GM19467 (cell line): ENCODE measurements around the gene C12orf76.
"Not testable (repeated sequence)": the region's sequence is repeated elsewhere in the genome, so short reads cannot be mapped to it uniquely, and the experiment has no call there.

Experiments used
- ATAC-seq: cut with Tn5 transposase; IDR thresholded peaks from one replicate; pipeline ENCODE4 v1.9.1; 2021; ENCODE audit warnings: mild to moderate bottlenecking, moderate library complexity; ENCODE audit not compliant: unreplicated experiment

The C12orf76 gene

GRCh38 chr12:110065540-110065939 is 17.2 kb upstream of the C12orf76 start:
- ATAC-seq: no peak

GRCh38 chr12:110062241-110062640 is 13.9 kb upstream of the C12orf76 start:
- no peak for ATAC-seq

GRCh38 chr12:110059651-110060000 is 11.3 kb upstream of the C12orf76 start:
- no peak for ATAC-seq

GRCh38 chr12:110058875-110059615 is 10.7 kb upstream of the C12orf76 start:
- ATAC-seq: no peak

GRCh38 chr12:110056643-110057042 is 8.3 kb upstream of the C12orf76 start:
- not testable (repeated sequence) for ATAC-seq

- ATAC-seq: not testable (repeated sequence)
These were observed 7.3 kb upstream of the C12orf76 start for GRCh38 chr12:110055375-110056352.

DNA sequence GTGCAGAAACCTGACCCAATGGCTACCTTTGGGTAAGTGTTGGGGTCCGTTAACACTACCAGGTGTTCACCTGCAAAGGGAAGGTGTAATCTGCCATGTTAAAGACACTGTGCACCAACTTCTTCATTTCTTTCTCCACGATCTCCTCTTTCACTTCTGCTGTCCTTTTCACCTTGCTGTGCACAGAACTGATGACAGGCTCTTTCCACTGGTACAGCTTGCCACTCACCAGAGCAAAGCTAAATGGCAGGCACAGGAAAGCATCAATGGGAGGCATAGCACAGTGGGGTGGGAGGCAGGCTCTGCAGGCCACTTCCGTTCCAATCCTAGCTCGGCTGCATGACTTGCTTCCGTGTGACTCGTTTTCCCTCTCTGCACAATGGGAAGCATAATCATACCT is 2.6 kb upstream of the C12orf76 start:
- ATAC-seq: no peak

DNA sequence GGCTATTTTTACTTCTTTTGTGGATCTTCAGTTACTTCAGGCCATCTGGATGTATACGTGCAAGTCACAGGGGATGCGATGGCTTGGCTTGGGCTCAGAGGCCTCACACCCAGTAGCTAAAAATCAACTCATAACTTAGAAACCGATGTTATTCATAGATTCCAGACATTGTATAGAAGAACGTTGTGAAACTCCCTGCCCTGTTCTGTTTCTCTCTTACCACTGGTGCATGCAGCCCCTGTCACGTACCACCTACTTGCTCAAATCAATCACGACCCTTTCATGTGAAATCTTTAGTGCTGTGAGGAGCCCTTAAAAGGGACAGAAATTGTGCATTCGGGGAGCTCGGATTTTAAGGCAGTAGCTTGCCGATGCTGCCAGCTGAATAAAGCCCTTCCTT is 1.3 kb upstream of the C12orf76 start:
- ATAC-seq: not testable (repeated sequence)

DNA sequence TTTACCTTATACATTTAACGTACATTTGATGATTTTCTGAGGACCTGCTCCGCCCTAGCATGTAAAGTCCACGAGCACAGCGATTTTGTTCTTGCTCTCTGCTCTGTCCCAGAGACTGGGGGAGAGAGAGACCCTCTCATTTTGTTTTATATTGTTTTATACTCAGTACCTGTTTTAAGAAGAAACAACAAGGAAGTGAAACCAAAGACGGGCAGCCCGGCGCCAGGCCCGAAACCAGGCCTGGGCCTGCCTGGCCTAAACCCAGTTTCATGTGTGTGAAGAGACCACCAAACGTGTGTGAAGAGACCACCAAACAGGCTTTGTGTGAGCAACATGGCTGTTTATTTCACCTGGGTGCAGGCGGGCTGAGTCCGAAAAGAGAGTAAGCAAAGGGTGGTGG is 712 bp upstream of the C12orf76 start:
- ATAC-seq: not testable (repeated sequence)

GRCh38 chr12:110047297-110047940 is 903 bp downstream of the C12orf76 start:
- ATAC-seq: no peak

- ATAC-seq: no peak
These were observed 1.7 kb downstream of the C12orf76 start for GRCh38 chr12:110046451-110047187.

GRCh38 chr12:110042264-110042663 is 6.1 kb downstream of the C12orf76 start:
- ATAC-seq: no peak

- ATAC-seq: no peak
These were observed 9.1 kb downstream of the C12orf76 start for GRCh38 chr12:110039085-110039807.

- ATAC-seq: no peak
These were observed 9.6 kb downstream of the C12orf76 start for GRCh38 chr12:110038741-110039084.

DNA sequence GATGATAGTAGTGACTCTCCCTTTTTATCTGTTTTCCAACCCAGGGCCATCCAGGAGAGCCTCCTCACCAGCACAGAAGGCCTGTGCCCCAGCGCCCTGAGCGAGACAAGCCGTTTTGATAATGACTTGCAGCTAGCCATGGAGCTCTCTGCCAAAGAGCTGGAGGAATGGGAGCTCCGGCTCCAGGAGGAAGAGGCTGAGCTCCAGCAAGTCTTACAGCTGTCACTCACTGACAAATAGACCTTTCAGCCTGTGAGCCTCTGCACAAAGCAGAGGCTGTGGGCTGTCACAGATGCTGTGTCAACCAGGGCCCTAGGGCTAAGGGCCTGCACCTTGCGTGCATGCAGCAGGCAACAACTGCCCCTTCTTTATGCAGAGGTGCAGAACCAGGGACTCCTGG is 11.0 kb downstream of the C12orf76 start:
- ATAC-seq: no peak

GRCh38 chr12:110035534-110036104 is 12.7 kb downstream of the C12orf76 start:
- no peak for ATAC-seq

GRCh38 chr12:110033888-110034287 is 14.4 kb downstream of the C12orf76 start:
- no peak for ATAC-seq

GRCh38 chr12:110029290-110029815 is 19.0 kb downstream of the C12orf76 start:
- no peak for ATAC-seq

DNA sequence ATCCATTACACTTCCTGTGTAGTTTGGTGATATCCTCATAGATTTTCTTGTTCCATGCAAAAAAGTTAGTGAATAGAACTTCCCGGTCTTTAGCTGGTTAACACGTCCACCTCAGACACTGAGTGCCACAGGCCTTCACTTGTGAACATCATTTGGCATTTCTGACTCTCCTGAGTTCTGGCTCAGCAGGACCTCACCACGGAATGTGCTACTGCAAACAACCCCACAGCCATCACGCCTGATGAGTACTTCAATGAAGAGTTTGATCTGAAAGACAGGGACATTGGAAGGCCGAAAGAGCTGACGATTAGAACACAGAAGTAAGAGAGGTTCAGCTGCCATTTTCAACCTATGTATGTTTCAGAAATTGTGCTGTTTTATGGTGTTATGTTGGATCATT is 20.0 kb downstream of the C12orf76 start:
- ATAC-seq: no peak

- no peak for ATAC-seq
These were observed 24.3 kb downstream of the C12orf76 start for GRCh38 chr12:110024051-110024450.
